K562 (cell line): Measurements from ENCODE around the gene TIMP2. TPM values are rescaled to one million over a fixed set of nuclear protein-coding genes. Genes with fewer than 3 reads are reported as not detected.

Experiments
- ATAC-seq: fragments of 200-7000 bp; cut with Tn5 transposase; 3 replicates; pipeline ENCODE4 v1.9.1; 2020; ENCODE audit warnings: moderate library complexity
- BruUV-seq: library from RNA; stranded (reverse); fragments of 400-500 nt; replicated peaks from 2 replicates; lab custom pipeline; 2021; lab: Mats Ljungman, UMichigan
- CTCF ChIA-PET: fragments of 300-600 bp; formaldehyde crosslinking; extraction: SDS; loops from one replicate; lab custom pipeline; 2021; ENCODE audit warnings: low intra/inter-chr PET ratio; lab: Yijun Ruan, JAX
- POLR2A ChIA-PET: fragments of 300-600, 350-650 bp; sonication (Branson Sonifier 250); formaldehyde crosslinking; extraction: SDS; loops from one replicate; lab custom pipeline; 2021; ENCODE audit warnings: antibody characterized with exemption, inconsistent platforms; lab: Yijun Ruan, JAX
- DNase-seq, 4 experiments: peaks; one replicate each; pipeline versions ENCODE4 v3.0.0 to v3.0.0-alpha.2; 2011 to 2018; ENCODE audit warnings: low spot score in 3 of 4, mixed read lengths in 3 of 4; ENCODE audit errors: extremely low read depth in 1 of 4
- FAIRE-seq: peaks from 2 replicates; lab custom pipeline; 2011; peaks lifted over from hg19 to GRCh38; lab: Jason Lieb, UNC
- H2AFZ ChIP-seq: 2 replicates; pipeline ENCODE4 v1.6.0; 2011; ENCODE audit warnings: low read depth, low read length, control low read depth, inconsistent platforms
- H3K27ac ChIP-seq: fragments of 200-600 bp; 3 replicates; pipeline ENCODE4 v1.8.0; 2011; ENCODE audit warnings: low read depth, mild to moderate bottlenecking, control low read depth, inconsistent platforms, low read length, moderate library complexity, mixed read lengths; ENCODE audit errors: extremely low read depth
- H3K27me3 ChIP-seq, 2 experiments: fragments of 300-600 bp in 1 of 2; 2 replicates in 1 of 2; 3 replicates in 1 of 2; pipeline versions ENCODE4 v1.6.0 to v1.8.0; 2011; ENCODE audit warnings: inconsistent platforms in 2 of 2, low read length in 2 of 2, mild to moderate bottlenecking in 1 of 2, mixed read lengths in 1 of 2, moderate library complexity in 1 of 2; ENCODE audit not compliant: control insufficient read depth in 2 of 2, insufficient read depth in 2 of 2
- H3K36me3 ChIP-seq: fragments of 300-600 bp; 3 replicates; pipeline ENCODE4 v1.8.0; 2011; ENCODE audit warnings: mild to moderate bottlenecking, low read length, inconsistent platforms; ENCODE audit not compliant: control insufficient read depth, insufficient read depth
- H3K4me1 ChIP-seq, 2 experiments: fragments of 200-600 bp in 1 of 2; replicated peaks in 1 of 2; 2 replicates in 1 of 2; 3 replicates in 1 of 2; pipeline versions ENCODE4 v1.5.1 to v1.8.0; 2011; ENCODE audit warnings: inconsistent platforms in 2 of 2, low read length in 2 of 2, mild to moderate bottlenecking in 1 of 2, mixed read lengths in 1 of 2, moderate library complexity in 1 of 2; ENCODE audit not compliant: control insufficient read depth in 2 of 2, insufficient read depth in 2 of 2
- H3K4me2 ChIP-seq: 2 replicates; pipeline ENCODE4 v1.6.1; 2011; ENCODE audit warnings: low read length, control low read depth, inconsistent platforms, mixed read lengths; ENCODE audit not compliant: insufficient read depth
- H3K4me3 ChIP-seq: fragments of 200-600 bp; sonication (generic), shearing (Covaris generic); 2 replicates; pipeline ENCODE4 v1.5.1; 2016; ENCODE audit warnings: control low read depth, inconsistent platforms
- H3K79me2 ChIP-seq: fragments of 200-600 bp; 3 replicates; pipeline ENCODE4 v1.8.0; 2011; ENCODE audit warnings: low read length, inconsistent platforms; ENCODE audit not compliant: control insufficient read depth, insufficient read depth
- H3K9ac ChIP-seq, 2 experiments: 2 replicates each; pipeline versions ENCODE4 v1.6.0 to v1.6.1; 2011; ENCODE audit warnings: low read depth in 2 of 2, low read length in 2 of 2, control low read depth in 1 of 2, inconsistent platforms in 1 of 2, mild to moderate bottlenecking in 1 of 2, mixed read lengths in 1 of 2; ENCODE audit not compliant: insufficient read depth in 1 of 2
- H3K9me1 ChIP-seq: one replicate; pipeline ENCODE4 v1.6.0; 2011; ENCODE audit warnings: inconsistent platforms, mild to moderate bottlenecking, low read length, moderate library complexity; ENCODE audit not compliant: control insufficient read depth, insufficient read depth
- H3K9me3 ChIP-seq: replicated peaks from 2 replicates; pipeline ENCODE4 v1.5.1; 2011; ENCODE audit warnings: low read depth, low read length, inconsistent platforms; ENCODE audit not compliant: control insufficient read depth, insufficient read depth
- H4K20me1 ChIP-seq: replicated peaks from 2 replicates; pipeline ENCODE4 v1.6.1; 2011; ENCODE audit warnings: low read length, inconsistent platforms, mixed read lengths; ENCODE audit not compliant: control insufficient read depth, insufficient read depth
- CBFB ChIP-seq: sonication (generic); formaldehyde crosslinking; IDR thresholded peaks from 2 replicates; pipeline ENCODE4 v1.4.0; 2020; ENCODE audit warnings: mild to moderate bottlenecking, missing genetic modification reagents
- CCAR2 ChIP-seq: fragments of 200-400 bp; formaldehyde crosslinking; IDR thresholded peaks from 2 replicates; pipeline ENCODE4 v1.6.1; 2017; ENCODE audit warnings: mild to moderate bottlenecking, low read depth, low read length
- CHCHD3 ChIP-seq: fragments of 250-450 bp; sonication (Bioruptor Pico); IDR thresholded peaks from 2 replicates; pipeline ENCODE4 v2.1.2; 2022; ENCODE audit warnings: mild to moderate bottlenecking
- E2F5 ChIP-seq: sonication (generic); formaldehyde crosslinking; IDR thresholded peaks from 2 replicates; pipeline ENCODE4 v1.8.0; 2022; ENCODE audit warnings: mild to moderate bottlenecking, missing genetic modification reagents
- ETV1 ChIP-seq: fragments of 450-650 bp; conservative IDR thresholded peaks from 2 replicates; pipeline ENCODE4 v1.6.1; 2016; ENCODE audit warnings: missing genetic modification characterization, control low read depth, low read depth, missing compliant biosample characterization
- HCFC1 ChIP-seq: IDR thresholded peaks from 2 replicates; pipeline ENCODE4 v1.6.1; 2012; ENCODE audit warnings: low read depth, low read length, improper control_type of control experiment
- HDAC6 ChIP-seq: IDR thresholded peaks from 2 replicates; pipeline ENCODE4 v1.6.1; 2012; ENCODE audit warnings: low read depth, mild to moderate bottlenecking, control low read depth, inconsistent platforms, low read length, moderate library complexity
- JUNB ChIP-seq: fragments of 450-650 bp; formaldehyde crosslinking; conservative IDR thresholded peaks from 2 replicates; pipeline ENCODE4 v1.4.0; 2020; ENCODE audit warnings: mild to moderate bottlenecking
- NCOR1 ChIP-seq: fragments of 450-650 bp; IDR thresholded peaks from 2 replicates; pipeline ENCODE4 v1.6.1; 2016; ENCODE audit warnings: mild to moderate bottlenecking, moderate library complexity
- PTBP1 ChIP-seq: fragments of 200-400 bp; formaldehyde crosslinking; IDR thresholded peaks from 2 replicates; pipeline ENCODE4 v1.6.1; 2017; ENCODE audit warnings: low read depth, low read length
- TFE3 ChIP-seq: fragments of 450-650 bp; formaldehyde crosslinking; IDR thresholded peaks from 2 replicates; pipeline ENCODE4 v1.4.0; 2020; ENCODE audit warnings: mild to moderate bottlenecking, mixed read lengths
- TOE1 ChIP-seq, 2 experiments: fragments of 450-650 bp in 1 of 2; sonication (generic) in 1 of 2; formaldehyde crosslinking in 1 of 2; IDR thresholded peaks; 2 replicates each; pipeline versions ENCODE4 v1.7.1 to v1.8.0; 2016 to 2022; ENCODE audit warnings: borderline replicate concordance in 2 of 2, mild to moderate bottlenecking in 2 of 2, antibody characterized with exemption in 1 of 2, inconsistent platforms in 1 of 2, low read depth in 1 of 2, missing genetic modification reagents in 1 of 2, moderate library complexity in 1 of 2
- ZNF140 ChIP-seq: fragments of 250-450 bp; sonication (Bioruptor Pico); IDR thresholded peaks from 2 replicates; pipeline ENCODE4 v1.8.0; 2021; ENCODE audit warnings: moderate library complexity, mild to moderate bottlenecking, inconsistent platforms
- ZNF212 ChIP-seq: fragments of 450-650 bp; formaldehyde crosslinking; IDR thresholded peaks from 2 replicates; pipeline ENCODE4 v1.4.0; 2020; ENCODE audit warnings: mild to moderate bottlenecking
- ZNF311 ChIP-seq: fragments of 250-450 bp; sonication (Bioruptor Pico); IDR thresholded peaks from 2 replicates; pipeline ENCODE4 v1.4.0; 2020; ENCODE audit warnings: mild to moderate bottlenecking, moderate library complexity
- ZNF354B ChIP-seq: fragments of 250-450 bp; sonication (Bioruptor Pico); IDR thresholded peaks from 2 replicates; pipeline ENCODE4 v1.4.0; 2020
- ZNF41 ChIP-seq: fragments of 250-450 bp; sonication (Bioruptor Pico); conservative IDR thresholded peaks from 2 replicates; pipeline ENCODE4 v1.4.0; 2020; ENCODE audit warnings: mild to moderate bottlenecking
- WGBS: fragments of 100-300 bp; shearing (Covaris generic); methylation state at CpG from one replicate; pipeline ENCODE4 v1.1.6; 2016; ENCODE audit warnings: low coverage, mixed read lengths; ENCODE audit not compliant: insufficient coverage; ENCODE audit errors: missing lambda C conversion rate; 5-methylcytosine and 5-hydroxymethylcytosine counted together
- in situ Hi-C: fragments of 300-500 bp; cut with MboI; formaldehyde crosslinking; loops from 4 replicates; pipeline ENCODE4 v1.15.0; 2018; ENCODE audit warnings: inconsistent platforms, mixed read lengths
- intact Hi-C: fragments of 100-400 bp; cut with micrococcal nuclease; formaldehyde crosslinking; loops from 2 replicates; pipeline ENCODE4 v1.14.2; 2022
- polyA plus RNA-seq, 8 experiments: library from polyadenylated mRNA; depleted of rRNA in 4 of 8; stranded (reverse) in 5 of 8; unstranded in 3 of 8; fragments of >200 nt; fragmentation: Nextera tagmentation in 2 of 8; fragmentation: Illumina TruSeq in 1 of 8; extraction: Ambion mirVana in 2 of 8; extraction: Trizol in 1 of 8; gene quantifications; 2 replicates each; pipeline versions ENCODE4 v1.2.1 to v1.2.3, GENCODE V29; 2011 to 2014; ENCODE audit warnings: inconsistent platforms in 1 of 8, missing spikeins in 1 of 8
- total RNA-seq, 7 experiments: library from RNA; depleted of rRNA in 6 of 7; stranded (reverse); fragments of >200 nt in 6 of 7; fragmentation: Illumina TruSeq in 2 of 7; extraction: Trizol in 2 of 7; gene quantifications; 2 replicates each; pipeline versions ENCODE4 v1.2.1 to v1.2.3, GENCODE V29; 2011 to 2021; ENCODE audit warnings: low replicate concordance in 1 of 7
- TF ChIP-seq, protein P1 (sequence below), 2 experiments: IDR thresholded peaks; 2 replicates each; pipeline ENCODE4 v1.6.1; 2012; ENCODE audit warnings: improper control_type of control experiment in 2 of 2, low read depth in 2 of 2, low read length in 2 of 2, borderline replicate concordance in 1 of 2

TIMP2 gene
- total and polyA plus RNA-seq, 9 of the 15 experiments (the other 6 are each of a cell fraction or from before 2014, with no cell fraction given) = 0.55 TPM; not detected in 8

DNA sequence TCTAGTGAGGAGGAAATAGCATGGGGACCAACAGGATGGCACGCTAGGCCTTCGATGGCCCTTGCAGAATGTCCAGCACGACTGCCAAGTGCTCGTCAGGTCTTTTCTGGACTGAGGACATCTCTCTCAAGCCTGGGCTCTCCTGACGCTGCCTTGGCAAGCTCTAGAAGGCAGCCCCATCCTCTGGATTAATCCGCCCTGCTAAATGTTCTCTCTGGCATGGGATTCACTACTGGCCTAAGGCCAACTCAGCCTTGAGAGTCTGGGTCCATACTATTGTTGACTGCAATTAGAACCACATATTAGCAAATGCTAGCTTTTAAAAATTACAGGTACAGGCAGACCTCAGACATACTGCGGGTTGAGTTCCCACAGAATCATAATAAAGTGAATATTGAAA lies 19.6 kb downstream of the TIMP2 start (continued):
- TF ChIP-seq TFE3 = 0 out of 2 replicates have a peak, but pooled peaks have one; percentile 84

DNA sequence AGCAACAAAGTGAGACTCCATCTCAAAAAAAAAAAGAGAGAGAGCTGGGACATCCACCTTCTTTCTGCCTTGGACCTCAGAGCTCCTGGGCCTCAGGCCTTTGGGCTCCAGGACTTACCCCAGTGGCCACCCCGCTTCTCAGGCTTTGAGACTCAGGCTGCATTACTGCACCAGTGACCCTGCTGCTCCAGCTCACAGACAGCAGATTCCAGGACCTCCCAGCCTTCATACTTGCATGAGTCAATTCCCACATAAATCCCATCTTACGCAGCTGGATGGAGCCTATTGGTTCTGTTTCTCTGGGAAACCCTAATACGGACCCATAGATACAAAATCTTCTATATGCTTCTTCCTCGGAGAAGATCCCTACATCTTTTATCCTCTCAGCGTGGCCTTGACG lies 20.1 kb downstream of the TIMP2 start:
- 1% methylated on average over 6 of the region's 6 CpGs for WGBS
- POLR2A ChIA-PET = interaction anchor here (0.5 to 1.2 kb wide), 6 partner anchors 10 to 43 kb away, joined by 3 to 4 read pairs (median 4); no protein-coding TSS in a partner anchor
- TF ChIP-seq ZNF354B (CRISPR knock-in tag) (no peak), ZNF311 (CRISPR knock-in tag) (no peak), HCFC1 (no peak), TOE1 (IDR thresholded peaks at IDR 0.05; ENCODE audit: borderline replicate concordance) (no peak), TOE1 (CRISPR knock-in tag; IDR thresholded peaks at IDR 0.05; ENCODE audit: borderline replicate concordance, low read depth) (no peak), NCOR1 (no peak), E2F5 (CRISPR knock-in tag) (no peak), ZNF212 (no peak), CHCHD3 (CRISPR knock-in tag) (no peak), PTBP1 (no peak), ZNF41 (CRISPR knock-in tag) (no peak), CBFB (CRISPR knock-in tag) (no peak), JUNB (CRISPR knock-in tag) (no peak), CCAR2 (no peak), ZNF140 (CRISPR knock-in tag) (no peak), HDAC6 (no peak), ETV1 (tag) (no peak)
- TF ChIP-seq, protein P1, sequence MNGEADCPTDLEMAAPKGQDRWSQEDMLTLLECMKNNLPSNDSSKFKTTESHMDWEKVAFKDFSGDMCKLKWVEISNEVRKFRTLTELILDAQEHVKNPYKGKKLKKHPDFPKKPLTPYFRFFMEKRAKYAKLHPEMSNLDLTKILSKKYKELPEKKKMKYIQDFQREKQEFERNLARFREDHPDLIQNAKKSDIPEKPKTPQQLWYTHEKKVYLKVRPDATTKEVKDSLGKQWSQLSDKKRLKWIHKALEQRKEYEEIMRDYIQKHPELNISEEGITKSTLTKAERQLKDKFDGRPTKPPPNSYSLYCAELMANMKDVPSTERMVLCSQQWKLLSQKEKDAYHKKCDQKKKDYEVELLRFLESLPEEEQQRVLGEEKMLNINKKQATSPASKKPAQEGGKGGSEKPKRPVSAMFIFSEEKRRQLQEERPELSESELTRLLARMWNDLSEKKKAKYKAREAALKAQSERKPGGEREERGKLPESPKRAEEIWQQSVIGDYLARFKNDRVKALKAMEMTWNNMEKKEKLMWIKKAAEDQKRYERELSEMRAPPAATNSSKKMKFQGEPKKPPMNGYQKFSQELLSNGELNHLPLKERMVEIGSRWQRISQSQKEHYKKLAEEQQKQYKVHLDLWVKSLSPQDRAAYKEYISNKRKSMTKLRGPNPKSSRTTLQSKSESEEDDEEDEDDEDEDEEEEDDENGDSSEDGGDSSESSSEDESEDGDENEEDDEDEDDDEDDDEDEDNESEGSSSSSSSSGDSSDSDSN (IDR thresholded peaks at IDR 0.05; ENCODE audit: borderline replicate concordance in 1 of 2, low read depth in 2 of 2, low read length in 2 of 2) = no peak

More for the DNA sequence above, 20.1 kb downstream of the TIMP2 start:
- no peak overlapping the region for H3K27ac ChIP-seq
- H3K4me2 ChIP-seq = no peak overlapping the region
- H3K36me3 ChIP-seq = no peaks in the 10 kb centered on the region
- H3K9ac ChIP-seq = no peak overlapping the region
- ATAC-seq (no peak), DNase-seq (no peak), FAIRE-seq (peak; percentile 44)
- no peaks in the 10 kb centered on the region for H3K79me2 ChIP-seq
- in situ Hi-C loops (no loop called here), intact Hi-C loops (no loop called here)
- H2AFZ ChIP-seq = no peak overlapping the region
- H3K4me1 ChIP-seq = peaks cover 0 to 10% of the 10 kb centered on the region in 2 experiments; a peak in 2 of 5 replicates
- peaks cover 5% of the 10 kb centered on the region; the same call in 1 of the 2 replicates for H4K20me1 ChIP-seq
- no peaks in the 10 kb centered on the region for H3K9me1 ChIP-seq
- H3K4me3 ChIP-seq = no peak overlapping the region
- BruUV-seq = no TSS peak
- peaks cover 52 to 85% of the 10 kb centered on the region in 2 experiments for H3K27me3 ChIP-seq
- H3K9me3 ChIP-seq = no peaks in the 10 kb centered on the region
- CTCF ChIA-PET = no interaction called here
